ENCODE measurements around the gene ASAP2. TPM values are rescaled to one million over a fixed set of nuclear protein-coding genes. Genes with fewer than 3 reads are reported as not detected.

Gene ASAP2
- polyA plus RNA-seq, 1 donor (not counting 4 experiments of a cell fraction or from before 2014, with no cell fraction given): 54.2 TPM

- DNase-seq (ENCODE audit: low read depth, low spot score): no peak
- dilution Hi-C loops (cut with MboI; ENCODE audit: extremely low pct_ligation_motif_present, low sequenced_read_pairs): no loop called here
- no peaks in the 10 kb centered on the region for H4K20me1 ChIP-seq (ENCODE audit: control insufficient read depth, extremely low read depth, insufficient read depth, low read length)
- peaks cover 6% of the 10 kb centered on the region for H3K79me2 ChIP-seq (ENCODE audit: control insufficient read depth, insufficient read depth, low read length)
- H3K9me1 ChIP-seq (ENCODE audit: control insufficient read depth, extremely low read depth, insufficient read depth, low read length): peaks cover 2% of the 10 kb centered on the region
- H3K4me1 ChIP-seq (ENCODE audit: control insufficient read depth, extremely low read depth, insufficient read depth, low read length): peaks cover 6% of the 10 kb centered on the region
- no peak overlapping the region for H2AFZ ChIP-seq (ENCODE audit: control insufficient read depth, low read length)
- H3K9me3 ChIP-seq (ENCODE audit: control insufficient read depth, low read depth, low read length): no peaks in the 10 kb centered on the region
- no peaks in the 10 kb centered on the region for H3K27me3 ChIP-seq (ENCODE audit: control insufficient read depth, extremely low read depth, insufficient read depth, low read length)
- no peak for TF ChIP-seq CTCF (optimal IDR thresholded peaks at IDR 0.05 in 1 of 3, IDR thresholded peaks at IDR 0.05 in 1 of 3, conservative IDR thresholded peaks at IDR 0.05 in 1 of 3; ENCODE audit: extremely low read depth in 1 of 3, insufficient read depth in 2 of 3, low read length in 3 of 3)
- H3K4me2 ChIP-seq (ENCODE audit: control insufficient read depth, extremely low read depth, insufficient read depth, low read depth, low read length): no peak overlapping the region
- no peak overlapping the region for H3K27ac ChIP-seq (ENCODE audit: control insufficient read depth, insufficient read depth, low read length)
- no peak for FAIRE-seq
- H3K4me3 ChIP-seq (ENCODE audit: control insufficient read depth in 2 of 3, extremely low read depth in 1 of 3, insufficient read depth in 2 of 3, low read depth in 1 of 3, low read length in 3 of 3): no peak overlapping the region
- no peak overlapping the region for H3K9ac ChIP-seq (ENCODE audit: control insufficient read depth, extremely low read depth, insufficient read depth, low read length)
- peaks cover 17 to 24% of the 10 kb centered on the region in 2 experiments for H3K36me3 ChIP-seq (ENCODE audit: control insufficient read depth in 2 of 2, extremely low read depth in 1 of 2, insufficient read depth in 2 of 2, low read length in 2 of 2)
Observed at GRCh38 chr2:9430316-9431293, 224.0 kb downstream of the ASAP2 start.

- dilution Hi-C loops (cut with MboI; ENCODE audit: extremely low pct_ligation_motif_present, low sequenced_read_pairs): no loop called here
- Histone ChIP-seq H3K4me2 (ENCODE audit: control insufficient read depth, extremely low read depth, insufficient read depth, low read depth, low read length) (no peak overlapping the region), H3K9me3 (ENCODE audit: control insufficient read depth, low read depth, low read length) (no peaks in the 10 kb centered on the region), H2AFZ (ENCODE audit: control insufficient read depth, low read length) (no peak overlapping the region), H3K79me2 (ENCODE audit: control insufficient read depth, insufficient read depth, low read length) (no peaks in the 10 kb centered on the region), H4K20me1 (ENCODE audit: control insufficient read depth, extremely low read depth, insufficient read depth, low read length) (no peaks in the 10 kb centered on the region), H3K9ac (ENCODE audit: control insufficient read depth, extremely low read depth, insufficient read depth, low read length) (no peak overlapping the region), H3K9me1 (ENCODE audit: control insufficient read depth, extremely low read depth, insufficient read depth, low read length) (peaks cover 2% of the 10 kb centered on the region), H3K4me1 (ENCODE audit: control insufficient read depth, extremely low read depth, insufficient read depth, low read length) (peaks cover 4% of the 10 kb centered on the region), H3K36me3 (ENCODE audit: control insufficient read depth in 2 of 2, extremely low read depth in 1 of 2, insufficient read depth in 2 of 2, low read length in 2 of 2) (peaks cover 28 to 37% of the 10 kb centered on the region in 2 experiments), H3K27ac (ENCODE audit: control insufficient read depth, insufficient read depth, low read length) (no peak overlapping the region), H3K4me3 (ENCODE audit: control insufficient read depth in 2 of 3, extremely low read depth in 1 of 3, insufficient read depth in 2 of 3, low read depth in 1 of 3, low read length in 3 of 3) (no peak overlapping the region), H3K27me3 (ENCODE audit: control insufficient read depth, extremely low read depth, insufficient read depth, low read length) (no peaks in the 10 kb centered on the region)
- TF ChIP-seq EZH2 (IDR thresholded peaks at IDR 0.05; ENCODE audit: low read length) (no peak), CTCF (optimal IDR thresholded peaks at IDR 0.05 in 1 of 3, IDR thresholded peaks at IDR 0.05 in 1 of 3, conservative IDR thresholded peaks at IDR 0.05 in 1 of 3; ENCODE audit: extremely low read depth in 1 of 3, insufficient read depth in 2 of 3, low read length in 3 of 3) (no peak)
- DNase-seq (ENCODE audit: low read depth, low spot score) (no peak), FAIRE-seq (no peak)
Observed at GRCh38 chr2:9434489-9434888, 227.9 kb downstream of the ASAP2 start.
